ENCODE results near the gene COG3.

DNA sequence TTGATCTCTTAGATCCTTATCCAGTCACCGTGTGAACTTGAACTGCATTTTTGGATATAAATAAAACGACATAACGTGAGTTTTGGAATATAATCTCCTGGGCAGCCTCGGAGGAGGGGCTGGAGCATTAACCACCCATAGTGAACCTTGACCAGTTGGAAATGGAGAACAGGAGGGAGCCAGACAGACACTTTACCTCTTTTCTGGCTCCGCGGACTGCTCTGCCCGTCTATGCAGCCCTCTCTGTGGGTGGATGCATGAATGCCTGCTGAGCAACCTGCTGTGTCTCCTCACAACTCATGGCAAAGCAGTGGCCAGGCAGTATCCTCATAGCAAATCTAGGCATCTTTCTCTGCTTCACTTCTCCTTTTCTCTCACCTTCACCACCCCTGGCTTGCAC, 10.5 kb upstream of the COG3 start:
- TF ChIP-seq POLR2A (IDR thresholded peaks at IDR 0.05) (no peak), CTCF (IDR thresholded peaks at IDR 0.05) (no peak)
